Left renal cortex interstitium (tissue), 4 donors: ENCODE measurements around the gene LY86. TPM values are rescaled to one million over a fixed set of nuclear protein-coding genes. Genes with fewer than 3 reads are reported as not detected.

ENCODE experiments used
- DNase-seq, 4 donors: peaks; one replicate each; pipeline ENCODE4 v3.0.0-alpha.2; 2013; ENCODE audit warnings: low read depth in 4 of 4, low spot score in 2 of 4, missing footprints in 1 of 4
- polyA plus RNA-seq, 4 donors: library from polyadenylated mRNA; unstranded; fragments of 120-200 nt; gene quantifications; one replicate each; pipeline ENCODE4 v1.2.1, GENCODE V29; 2013; ENCODE audit not compliant: insufficient read length in 4 of 4

The LY86 gene
- polyA plus RNA-seq, 4 donors = 1.1 to 1.7 (median 1.5) TPM

DNA sequence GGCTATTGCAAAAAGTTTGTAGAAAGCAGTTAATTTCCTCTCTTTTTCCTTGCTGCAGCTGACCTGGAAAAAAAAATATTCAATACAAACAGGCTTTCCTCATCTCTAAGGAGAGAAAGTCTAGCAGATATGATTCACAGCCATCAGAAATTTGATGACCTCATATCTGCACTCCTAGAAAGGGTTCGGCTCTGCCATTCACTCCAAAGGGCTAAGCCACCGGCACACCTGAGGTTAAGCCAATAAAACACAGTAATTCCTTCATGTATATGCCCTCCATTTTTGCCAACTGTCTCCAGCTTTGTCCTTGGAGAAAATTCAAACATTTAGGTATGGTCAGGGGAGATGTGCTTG, 18.7 kb upstream of the LY86 start:
- DNase-seq = no peak

DNA sequence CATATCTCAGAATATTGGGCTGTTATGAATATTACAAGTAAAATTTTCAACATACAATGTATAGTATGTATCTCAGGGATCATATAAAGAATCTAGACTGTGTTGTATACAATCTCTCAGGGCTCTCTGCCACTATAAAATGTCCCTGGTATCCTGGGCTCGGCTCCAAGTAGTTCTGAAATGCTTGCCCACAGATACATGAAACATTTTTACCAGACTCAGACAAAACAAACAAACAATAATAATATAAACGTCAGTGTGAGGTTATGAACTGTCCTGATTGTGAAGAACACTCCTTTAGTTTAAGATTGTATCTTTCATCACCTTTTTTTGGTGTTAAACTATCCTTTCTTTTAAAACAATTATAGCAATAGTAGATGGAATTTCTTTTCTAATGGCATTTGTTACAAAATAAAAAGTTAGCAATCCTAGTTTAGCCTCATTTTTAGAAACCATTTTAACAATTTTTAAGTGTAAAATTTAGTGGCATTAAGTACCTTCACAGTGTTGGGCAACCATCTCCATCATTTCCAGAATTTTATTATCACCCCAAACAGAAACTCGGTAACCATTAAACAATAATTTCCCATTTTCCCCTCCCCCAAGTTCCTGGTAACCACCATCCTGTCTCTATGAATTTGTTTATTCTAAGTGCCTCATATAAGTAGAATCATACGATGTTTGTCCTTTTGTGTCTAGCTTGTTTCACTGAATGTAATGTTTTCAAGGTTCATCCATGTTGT, 17.4 kb upstream of the LY86 start:
- no peak for DNase-seq

DNA sequence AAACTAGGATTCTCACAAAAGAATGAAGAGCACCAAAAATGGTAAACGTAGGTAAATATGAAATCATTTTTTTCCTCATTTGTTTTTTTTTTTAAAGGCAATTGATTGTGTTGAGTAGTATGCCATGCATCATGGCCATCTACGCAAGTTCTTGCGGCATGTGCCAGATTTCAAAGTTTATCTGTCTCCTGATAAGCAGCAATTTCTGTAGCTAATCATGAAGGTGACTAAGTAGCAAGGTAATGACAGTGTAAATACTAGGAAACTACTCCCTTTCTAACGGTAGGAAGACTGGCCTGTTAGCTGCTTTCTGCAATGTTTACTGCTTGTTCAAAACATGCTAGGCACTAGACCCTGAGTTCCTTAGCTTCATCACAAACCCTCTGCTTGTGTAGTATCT, 13.4 kb upstream of the LY86 start:
- DNase-seq = no peak

DNA sequence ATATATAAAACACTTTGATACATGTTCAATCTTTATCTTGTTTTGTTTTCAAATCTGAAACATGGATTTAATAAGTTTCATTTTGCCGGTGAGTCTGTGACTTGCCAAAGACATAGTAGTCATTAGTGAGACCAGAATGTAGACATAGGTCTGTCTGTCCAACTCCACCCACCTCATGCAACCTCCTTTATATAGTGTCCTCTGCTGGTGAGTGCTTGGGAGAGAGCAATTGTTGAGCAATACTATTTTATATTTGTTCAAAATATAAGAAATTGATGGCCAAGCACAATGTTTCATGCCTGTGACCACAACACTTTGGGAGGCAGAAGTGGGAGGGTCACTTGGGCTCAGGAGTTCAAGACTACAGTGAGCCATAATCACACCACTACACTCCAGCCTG, 10.8 kb upstream of the LY86 start:
- no peak for DNase-seq

DNA sequence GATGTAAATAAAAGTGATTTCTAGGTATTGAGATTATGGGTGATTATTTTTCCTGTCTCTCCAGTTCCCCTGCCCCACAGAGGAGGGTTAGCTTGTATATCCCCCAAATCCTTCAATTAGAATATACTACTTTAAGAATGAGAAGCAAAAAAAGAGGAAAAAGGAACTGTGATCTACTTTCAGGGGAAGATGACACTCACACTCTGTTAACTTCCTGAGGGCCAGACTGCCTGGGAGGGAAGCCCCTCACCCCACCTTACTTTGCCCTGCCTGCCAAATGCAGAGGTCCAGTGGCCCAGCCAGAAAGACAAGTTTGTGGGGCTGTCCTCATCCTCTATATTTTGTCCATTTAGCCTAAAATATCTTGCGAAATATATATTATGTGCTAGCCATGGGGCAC, 9.2 kb upstream of the LY86 start:
- no peak for DNase-seq

DNA sequence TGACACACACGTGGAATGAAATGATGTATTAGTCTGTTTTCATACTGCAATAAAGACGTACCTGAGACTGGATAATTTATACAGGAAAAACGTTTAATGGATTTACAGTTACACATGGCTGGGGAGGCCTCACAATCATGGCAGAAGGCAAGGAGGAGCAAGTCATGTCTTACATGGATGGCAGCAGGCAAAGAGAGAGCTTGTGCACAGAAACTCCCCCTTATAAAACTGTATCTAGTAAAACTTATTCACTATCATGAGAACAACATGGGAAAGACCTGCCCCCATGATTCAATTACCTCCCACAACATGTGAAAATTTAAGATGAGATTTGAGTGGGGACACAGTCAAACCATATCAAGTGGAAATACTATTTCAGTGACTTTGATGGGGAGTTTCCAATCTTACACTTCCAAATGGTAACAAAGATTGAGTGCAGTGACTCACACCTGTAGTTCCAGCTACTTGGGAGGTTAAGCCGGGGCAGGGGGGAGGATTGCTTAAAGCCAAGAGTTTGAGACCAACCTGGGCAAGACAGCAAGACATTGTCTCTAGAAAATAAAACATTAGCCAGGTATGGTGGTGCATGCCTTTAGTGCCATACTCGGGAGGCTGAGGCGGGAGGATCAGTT, 8.2 kb upstream of the LY86 start:
- DNase-seq = no peak

DNA sequence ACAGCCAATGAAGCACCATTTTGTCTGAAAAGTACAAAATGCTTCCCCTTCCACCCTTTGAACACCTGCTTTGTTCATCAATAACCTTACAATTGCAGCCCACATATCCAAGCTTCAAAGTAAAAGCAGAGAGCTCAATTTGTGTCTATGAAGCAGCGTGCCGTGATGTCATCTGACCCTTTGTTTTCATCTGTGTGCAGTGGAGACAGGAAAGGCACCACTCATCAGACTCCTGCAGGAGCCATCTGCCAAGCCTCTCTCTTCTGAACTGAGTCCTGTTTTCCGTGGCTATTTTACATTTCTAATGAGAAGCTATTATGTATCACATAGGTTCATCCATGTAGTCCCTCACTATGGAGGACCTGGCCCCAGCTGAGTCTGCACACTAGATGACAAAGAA, 7.5 kb upstream of the LY86 start:
- no peak for DNase-seq

DNA sequence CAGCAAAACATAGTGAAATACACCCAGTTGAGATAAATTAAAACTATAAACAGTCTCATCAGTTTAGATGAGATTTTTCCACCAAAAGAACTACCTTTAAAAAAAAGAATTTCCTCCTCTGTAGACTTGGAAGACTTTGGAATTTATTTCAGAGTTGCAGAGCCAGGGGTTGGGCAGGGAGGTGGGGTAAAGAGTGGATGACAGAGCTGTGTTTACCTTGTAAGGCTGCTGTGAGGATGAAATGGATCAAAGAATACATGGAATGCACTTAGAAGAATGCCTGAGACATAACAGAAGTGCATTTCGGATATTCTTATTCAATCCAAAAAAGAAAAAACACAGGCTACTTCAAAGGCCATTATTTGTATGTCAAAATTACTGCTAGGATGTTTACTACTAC, 6.4 kb upstream of the LY86 start:
- DNase-seq = no peak

DNA sequence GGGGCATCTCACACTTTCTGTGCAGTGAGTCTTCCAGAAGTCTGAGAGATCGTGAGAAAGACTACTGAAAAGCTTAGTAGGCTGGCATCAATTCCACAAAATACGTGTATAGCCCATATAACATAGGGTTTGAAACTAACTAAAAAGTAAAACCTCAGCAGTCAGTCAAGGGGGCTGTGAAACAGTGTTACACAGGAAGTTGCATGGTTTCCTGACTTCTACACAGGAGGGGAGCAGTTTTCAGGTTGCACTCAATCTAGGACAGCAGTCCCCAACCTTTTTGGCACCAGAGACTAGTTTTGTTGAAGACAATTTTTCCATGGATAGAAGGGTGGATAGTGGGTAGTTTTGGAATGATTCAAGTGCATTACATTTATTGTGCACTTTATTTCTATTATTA, 4.7 kb upstream of the LY86 start:
- DNase-seq = no peak

DNA sequence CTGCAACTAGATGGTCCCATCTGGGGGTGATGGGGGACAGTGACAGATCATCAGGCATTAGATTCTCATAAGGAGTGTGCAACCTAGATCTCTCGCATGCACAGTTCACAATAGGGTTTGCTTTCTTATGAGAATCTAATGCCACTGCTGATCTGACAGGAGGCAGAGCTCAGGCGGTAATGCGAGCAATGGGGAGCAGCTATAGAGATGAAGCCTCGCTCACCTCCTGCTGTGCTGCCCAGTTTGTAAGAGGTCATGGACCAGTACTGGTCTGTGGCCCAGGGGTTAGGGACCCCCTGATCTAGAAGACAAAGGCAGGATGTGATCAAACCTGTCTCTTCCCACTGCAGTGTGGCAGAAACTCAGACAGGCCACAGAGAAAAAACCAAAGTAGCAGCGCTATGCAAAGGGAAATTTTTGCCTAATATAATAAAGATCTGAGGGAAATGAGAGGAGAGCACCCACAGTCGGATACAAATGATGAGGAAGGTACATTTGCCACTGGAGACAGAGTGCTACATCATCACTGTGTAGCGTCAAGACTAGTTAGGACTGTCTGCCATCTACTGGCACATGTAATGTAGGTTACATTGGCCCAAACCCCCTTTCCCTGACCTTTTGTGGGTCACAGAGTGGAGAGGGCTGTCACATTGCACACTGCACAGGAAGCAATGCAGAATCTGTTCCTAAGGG, 4.1 kb upstream of the LY86 start:
- no peak for DNase-seq

DNA sequence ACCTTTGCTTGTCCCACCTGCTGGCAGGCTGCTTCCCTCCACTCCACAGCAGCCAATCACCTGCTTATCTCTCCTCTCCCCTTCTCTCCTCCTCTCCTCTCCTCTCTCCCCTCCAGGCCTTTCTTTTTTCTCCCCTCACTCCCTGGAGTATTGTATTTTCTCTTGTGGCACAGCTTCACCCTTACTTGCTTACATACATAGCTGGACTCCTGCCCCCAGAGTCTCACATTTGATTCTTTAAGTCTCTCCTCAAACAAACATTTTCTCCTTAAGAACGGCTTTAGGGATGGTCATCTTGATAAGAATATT, 3.6 kb upstream of the LY86 start:
- no peak for DNase-seq

DNA sequence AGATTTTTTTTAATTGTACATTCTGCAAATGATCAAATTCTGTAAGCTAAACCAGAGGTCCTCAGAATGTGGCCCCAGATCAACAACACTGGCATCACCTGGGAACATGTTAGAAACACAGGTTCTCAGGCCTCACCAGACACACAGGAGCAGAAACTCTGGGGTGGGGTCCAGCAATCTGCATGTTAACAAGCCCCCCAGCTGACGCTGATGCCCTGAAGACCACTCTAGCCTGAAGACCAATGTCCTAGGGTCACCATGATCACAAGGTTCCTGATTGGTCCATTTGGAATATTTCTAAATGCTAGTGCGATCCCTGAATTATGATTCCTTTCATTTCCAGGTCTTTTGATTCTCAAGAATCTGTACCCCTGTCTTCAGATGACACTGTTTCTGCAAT, 2.4 kb upstream of the LY86 start:
- DNase-seq = no peak

DNA sequence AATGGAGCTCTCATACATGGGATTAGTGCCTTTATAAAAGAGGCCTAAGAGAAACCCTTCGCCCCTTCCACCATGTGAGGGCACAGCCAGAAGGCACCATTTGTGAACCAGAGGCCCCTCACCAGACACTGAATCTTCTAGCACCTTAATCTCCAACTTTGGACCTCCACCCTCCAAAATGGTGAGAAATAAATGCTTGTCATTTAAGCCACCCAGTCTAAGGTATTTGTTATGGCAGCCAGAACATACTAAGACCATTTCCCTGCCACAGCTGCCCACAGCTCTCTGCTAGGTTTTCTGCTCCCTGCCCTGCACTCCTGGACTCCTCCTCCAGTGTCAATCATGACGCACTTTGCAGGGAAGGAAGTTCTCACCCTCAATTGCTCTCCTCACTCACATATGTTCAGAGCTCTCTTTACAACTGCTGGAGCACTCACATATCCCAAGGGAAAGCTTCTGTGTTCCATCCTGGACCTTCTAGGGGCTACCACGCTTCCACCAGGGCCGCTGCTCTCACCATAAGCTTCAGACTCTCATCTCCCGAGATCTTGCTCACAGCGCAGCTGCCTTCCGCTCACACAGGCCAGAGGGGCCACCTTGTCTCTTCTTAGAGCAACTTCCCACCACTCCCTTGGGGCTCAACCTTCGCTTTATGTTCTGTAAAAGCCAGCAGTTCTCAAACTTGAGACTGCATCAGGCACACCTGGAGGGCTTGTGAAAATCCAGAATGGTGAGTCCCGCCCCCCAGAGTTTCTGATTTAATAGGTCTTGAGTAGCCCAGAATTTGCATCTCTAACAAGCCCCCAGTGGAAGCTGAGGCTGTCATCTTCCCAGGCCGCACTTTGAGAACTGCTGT, 1.6 kb upstream of the LY86 start:
- DNase-seq = no peak

DNA sequence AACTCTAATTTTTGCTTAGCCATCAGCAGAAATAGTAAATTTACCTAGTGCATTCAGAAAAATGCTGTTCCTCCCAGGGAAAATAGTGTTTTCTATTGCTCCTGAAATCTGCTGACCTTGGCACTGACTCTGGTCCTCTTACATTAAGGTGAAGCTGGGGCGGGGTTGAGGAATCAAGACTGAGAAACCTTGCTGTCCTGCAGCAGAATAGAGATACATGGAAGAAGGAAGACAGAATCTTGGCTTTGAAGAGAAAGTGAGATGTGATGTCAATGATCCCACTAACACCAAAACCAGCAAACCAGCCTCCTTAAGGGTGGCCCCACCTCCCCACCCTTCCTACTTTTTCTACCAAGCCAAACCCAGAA, 840 bp upstream of the LY86 start:
- no peak for DNase-seq

DNA sequence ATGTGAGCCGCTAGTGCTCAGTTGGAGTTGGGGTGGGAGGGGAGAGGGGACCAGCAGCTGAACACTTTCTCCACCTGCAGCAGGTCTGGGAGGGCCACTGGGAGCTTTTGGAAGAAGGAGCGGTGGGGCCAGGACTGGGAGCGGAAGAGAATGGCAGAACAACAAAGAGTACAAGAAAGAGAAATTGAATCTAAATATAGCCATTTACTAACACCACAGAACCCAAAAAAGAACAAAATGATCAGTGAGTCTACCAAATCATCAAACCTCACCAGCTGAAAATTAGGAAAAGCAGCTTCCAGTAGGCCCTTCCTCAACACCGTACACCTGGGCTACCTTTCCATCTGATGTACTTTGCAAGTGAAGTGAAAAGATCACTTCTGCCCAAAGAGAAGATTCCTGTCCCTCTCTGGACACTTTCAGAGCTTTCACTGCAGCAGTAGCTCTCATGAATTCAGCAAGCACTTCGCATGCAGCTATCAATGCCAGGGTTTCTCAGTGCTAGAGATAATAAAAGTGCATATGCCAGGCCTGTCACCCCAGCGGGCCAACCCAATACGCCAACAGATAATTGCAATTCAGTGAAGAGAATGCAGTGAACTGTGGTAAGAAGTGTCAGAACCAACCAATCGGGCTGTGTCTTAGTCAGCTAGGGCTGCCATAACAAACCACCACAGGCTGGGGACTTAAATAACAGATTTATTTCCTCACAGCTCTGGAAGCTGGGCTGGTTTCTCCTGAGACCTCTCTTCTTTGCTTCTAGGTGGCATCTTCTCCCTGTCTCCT, 597 bp downstream of the LY86 start:
- DNase-seq = no peak

DNA sequence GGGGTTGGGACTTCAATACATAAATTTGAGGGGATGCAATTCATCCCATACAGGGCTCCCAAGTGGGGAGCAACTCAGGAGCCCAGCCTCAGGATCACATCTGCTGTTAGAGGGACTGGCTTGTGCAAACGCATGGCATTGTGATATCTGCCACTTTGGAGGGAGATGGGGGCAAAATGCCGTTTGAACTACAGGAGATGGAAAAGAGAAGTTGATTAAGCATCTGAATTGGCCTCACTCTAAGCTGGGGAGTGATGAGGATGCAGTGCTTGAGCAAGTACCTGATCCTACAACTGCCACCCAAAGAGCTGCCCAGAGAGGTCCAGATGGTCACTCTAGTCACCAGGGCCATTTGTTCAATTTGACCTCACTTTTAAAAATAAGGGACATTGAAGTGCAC, 2.0 kb downstream of the LY86 start:
- no peak for DNase-seq

DNA sequence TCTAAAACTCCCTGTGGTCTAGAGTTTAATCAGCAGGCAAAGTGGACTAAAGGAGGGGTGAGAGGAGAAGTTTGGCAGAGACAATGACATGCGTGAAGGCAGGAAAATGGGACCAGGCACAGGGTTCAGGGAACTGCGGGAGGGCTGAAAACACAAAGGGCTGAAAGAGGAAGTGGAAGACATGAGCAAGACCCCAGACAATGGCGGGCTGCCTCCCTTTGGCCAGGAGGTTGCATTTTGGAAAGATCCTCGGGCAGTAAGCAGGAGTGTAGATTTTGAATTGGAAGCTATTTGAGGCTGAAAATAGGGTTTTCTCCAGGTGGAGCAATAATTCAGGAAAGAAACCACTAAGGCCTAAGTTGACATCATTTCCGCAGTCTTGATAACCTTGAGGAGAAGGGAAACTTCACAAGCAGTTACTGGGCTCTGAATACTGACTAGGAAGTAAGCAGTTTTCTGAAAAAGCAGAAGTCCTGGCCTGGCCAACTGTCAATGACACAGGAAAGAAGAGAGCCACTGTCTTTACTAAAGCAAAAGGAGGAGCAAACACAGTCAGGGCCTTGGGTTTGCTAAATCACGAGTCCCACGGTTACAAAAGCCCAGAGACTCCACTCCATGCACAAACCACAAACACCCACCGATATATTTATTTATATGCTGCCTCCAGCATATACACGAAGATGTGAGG, 3.4 kb downstream of the LY86 start:
- no peak for DNase-seq

DNA sequence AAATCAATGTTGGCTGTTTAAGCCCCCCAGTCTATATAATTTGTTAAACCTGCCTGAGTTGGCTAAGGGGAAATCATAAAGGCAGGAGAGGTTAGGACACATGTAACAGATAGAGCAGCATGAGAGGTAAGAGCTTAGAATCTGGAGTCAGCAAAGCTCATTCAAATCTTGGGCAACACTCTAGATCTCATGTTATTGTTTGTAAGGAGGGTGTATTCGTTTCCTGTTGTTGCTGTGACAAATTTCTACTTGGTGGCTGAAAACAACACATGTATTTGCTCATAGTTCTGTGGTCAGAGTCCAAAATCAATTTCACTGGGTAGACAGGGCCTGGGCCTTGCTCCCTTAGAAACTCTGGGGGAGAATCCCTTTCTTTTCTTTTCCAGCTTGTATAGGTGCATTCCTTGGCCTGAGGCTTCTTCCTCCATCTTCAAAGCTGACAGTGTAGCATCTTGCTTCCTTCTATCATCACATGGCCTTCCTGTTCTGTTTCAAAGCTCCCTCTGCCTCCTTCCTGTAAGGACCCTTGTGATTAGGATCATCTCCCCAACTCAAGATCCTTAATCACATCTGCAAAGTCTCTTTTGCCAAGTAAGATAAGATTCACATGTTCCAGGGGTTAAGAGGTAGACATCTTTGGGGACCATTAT, 4.4 kb downstream of the LY86 start:
- DNase-seq = no peak

DNA sequence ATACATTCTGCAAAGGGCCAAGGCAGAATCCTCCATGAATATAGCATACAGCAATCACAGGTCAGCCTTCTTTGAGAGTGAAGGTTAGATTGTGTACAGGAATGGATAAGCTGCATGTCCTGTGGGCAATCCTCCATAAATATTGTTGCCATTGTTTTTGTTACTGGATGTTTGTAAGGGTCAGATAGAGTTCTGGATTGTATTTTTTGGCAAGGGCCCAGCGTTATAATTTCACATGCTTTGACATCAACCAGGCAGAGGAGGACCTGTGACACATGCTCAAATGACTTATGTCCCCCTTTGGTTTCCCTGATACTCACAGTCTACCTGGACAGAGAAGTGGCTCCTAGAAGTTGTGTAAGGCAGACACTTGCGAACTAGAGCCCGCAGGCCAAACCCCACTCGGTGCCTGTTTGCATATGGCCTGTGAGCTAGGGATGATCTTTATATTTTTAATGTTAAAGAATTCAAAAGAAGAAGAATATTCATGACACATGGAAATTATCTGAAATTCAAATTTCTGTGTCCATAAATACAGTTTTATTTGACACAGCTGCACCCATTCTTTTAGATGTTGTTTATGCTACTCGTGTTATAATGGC, 5.4 kb downstream of the LY86 start:
- no peak for DNase-seq
